ENCODE data around the gene CTBS.

The CTBS gene

DNA sequence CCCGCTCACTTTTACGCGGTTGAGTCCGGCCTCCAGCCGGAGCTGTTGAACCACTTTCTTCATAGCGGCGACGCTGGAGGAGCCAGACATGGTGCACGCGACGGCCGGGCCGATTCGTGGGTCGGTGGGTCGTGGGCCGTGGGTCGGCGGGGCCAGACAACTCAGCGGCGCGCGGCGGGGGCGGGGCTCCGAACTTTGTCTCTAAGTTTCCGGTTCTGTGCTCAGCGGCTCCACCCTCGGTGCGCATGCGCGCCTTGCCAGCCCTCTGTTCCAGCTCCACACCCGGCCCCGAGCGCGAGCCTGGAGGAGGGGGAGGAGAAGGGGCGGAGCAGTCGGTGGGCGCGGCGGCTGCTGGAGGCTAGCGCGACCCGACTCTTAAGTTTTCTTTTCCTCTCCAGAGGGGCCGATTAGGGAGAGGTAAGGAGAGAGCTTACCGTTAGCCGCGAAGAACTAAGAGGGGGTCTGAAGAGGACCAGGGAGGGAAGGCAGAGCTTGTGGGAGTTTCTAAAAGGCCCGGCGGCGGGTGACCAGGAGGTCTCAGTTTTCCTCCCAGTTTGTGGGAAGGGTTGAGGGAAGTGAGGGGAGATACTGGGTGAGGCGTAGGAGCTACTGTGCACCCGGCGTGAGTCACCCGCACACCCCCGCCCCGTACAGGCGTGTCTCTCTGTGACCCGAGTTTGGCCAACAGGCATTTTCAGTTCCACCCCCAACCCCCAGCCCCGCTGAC is 68.1 kb downstream of the CTBS start, which contains the start of the genes GNG5 and SPATA1:
GNG5 (minus strand) TSS at position 580 of the 727 bp plus-strand sequence; CDS start at position 90, 490 bp downstream.
SPATA1 (plus strand) TSS at position 385 of the 727 bp plus-strand sequence. CDS start 9,974 bp downstream, outside the sequence.
- DNase-seq (ENCODE audit: low read depth), result peak; percentile 98

DNA sequence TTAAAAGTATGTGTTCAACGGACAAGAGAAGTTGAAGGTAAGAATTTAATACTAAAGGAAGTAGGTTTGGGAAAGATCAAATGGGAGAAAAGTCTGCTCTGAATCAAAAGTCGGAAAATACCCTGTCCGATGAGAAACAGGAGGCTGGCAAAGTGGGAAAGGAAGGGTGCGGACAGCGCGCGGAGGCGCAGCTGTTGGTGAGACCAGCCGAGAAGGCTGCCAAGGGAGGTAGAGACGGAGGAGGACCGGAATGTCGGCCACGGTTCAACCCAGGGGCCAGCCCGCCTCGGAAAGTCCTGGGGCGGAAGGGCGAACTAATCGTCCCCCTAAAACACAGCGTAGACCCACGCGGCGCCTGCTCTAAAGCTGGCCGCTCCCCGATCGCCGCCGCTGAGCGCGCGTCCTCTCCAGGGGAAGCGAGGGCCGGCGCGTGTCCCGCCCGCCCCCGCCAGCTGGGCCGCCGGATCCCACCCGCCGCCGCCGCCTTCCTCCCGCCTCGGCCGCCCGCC is 68.7 kb downstream of the CTBS start:
- DNase-seq (ENCODE audit: low read depth), result no peak

DNA sequence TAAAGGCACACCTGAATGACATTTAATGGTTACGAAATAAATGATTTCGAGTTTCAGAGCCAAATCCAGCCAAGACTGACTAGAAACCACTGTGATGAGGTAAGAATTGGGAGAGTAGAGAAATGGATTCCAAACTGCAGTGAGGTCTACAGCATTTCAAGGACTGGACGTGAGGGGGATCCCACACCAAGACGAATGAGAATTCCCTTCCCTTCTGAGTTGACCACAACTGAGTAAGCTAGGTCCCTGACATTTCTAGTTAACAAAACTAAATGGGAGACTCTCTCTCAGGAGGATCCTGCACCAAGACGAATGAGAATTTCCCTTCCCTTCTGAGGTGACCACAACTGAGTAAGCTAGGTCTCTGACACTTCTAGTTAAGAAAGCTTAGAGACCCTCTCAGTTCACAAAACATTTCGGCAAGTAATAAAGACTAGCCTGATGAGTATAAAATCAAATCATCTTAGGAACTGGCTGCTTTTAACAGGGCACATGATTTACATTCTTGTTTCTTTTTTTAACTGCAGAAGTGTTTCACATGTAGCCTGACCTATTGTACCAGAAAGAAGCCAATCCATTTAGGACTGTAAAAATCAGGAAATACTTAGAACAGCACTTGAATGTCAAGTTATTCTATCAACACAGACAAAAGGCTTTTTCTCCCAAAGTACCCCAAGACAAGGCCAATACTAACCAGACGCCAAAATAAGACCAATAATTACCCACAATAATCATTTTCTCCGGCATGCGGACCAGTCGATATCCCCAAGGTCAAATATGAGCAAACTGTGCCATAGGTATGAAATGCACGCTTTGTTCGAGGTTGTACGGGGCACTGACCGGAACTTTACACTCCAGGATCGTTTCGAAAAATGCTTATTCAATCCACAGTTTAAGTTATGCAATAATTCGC is 69.4 kb downstream of the CTBS start:
- DNase-seq (ENCODE audit: low read depth), result no peak

DNA sequence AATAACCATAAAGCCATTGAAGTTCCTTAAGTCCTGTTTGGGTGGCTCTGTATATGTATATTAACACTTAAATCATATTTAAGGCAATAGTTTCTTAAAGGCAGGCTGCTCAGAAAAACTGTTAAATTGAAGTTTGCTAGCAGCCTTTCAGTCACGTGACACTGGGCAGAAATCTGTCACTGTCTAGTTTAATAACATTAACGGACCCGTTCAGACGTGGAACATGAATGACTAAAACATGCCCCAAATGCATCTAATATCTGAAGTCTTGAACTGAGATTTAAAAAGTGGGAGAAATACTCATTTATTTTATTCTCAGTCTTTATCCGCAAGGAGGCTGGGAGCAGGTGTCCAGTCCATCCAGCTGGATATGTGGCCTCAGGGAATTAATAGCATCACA is 71.3 kb downstream of the CTBS start:
- no peak for DNase-seq (ENCODE audit: low read depth)
